ENCODE measurements around the gene CCDC192.

CCDC192 gene

DNA sequence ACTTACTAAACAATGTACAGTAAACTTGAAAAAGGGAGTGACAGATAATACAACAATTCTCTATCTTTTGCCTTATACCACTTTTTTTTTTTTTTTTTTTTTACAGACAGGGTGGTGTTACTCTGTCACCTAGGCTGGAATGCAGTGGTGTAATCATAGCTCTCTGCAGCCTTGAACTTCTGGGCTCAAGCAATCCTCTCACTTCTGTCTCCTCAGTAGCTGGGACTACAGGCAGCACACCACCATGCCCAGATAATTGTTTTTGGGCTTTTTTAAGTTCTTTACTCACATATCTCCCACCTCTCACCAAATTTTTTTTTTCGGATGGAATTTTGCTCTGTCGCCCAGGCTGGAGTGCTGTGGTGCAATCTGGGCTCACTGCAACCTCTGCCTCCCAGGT, 208.4 kb downstream of the CCDC192 start:
- Histone ChIP-seq H3K27me3 (no peaks in the 10 kb centered on the region), H3K4me1 (no peaks in the 10 kb centered on the region), H3K4me3 (ENCODE audit: low read depth, low read length) (no peak overlapping the region), H3K9me3 (no peaks in the 10 kb centered on the region), H3K36me3 (no peaks in the 10 kb centered on the region)
- no peak for DNase-seq
- TF ChIP-seq, protein P1, sequence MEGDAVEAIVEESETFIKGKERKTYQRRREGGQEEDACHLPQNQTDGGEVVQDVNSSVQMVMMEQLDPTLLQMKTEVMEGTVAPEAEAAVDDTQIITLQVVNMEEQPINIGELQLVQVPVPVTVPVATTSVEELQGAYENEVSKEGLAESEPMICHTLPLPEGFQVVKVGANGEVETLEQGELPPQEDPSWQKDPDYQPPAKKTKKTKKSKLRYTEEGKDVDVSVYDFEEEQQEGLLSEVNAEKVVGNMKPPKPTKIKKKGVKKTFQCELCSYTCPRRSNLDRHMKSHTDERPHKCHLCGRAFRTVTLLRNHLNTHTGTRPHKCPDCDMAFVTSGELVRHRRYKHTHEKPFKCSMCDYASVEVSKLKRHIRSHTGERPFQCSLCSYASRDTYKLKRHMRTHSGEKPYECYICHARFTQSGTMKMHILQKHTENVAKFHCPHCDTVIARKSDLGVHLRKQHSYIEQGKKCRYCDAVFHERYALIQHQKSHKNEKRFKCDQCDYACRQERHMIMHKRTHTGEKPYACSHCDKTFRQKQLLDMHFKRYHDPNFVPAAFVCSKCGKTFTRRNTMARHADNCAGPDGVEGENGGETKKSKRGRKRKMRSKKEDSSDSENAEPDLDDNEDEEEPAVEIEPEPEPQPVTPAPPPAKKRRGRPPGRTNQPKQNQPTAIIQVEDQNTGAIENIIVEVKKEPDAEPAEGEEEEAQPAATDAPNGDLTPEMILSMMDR (IDR thresholded peaks at IDR 0.05; ENCODE audit: low read depth, low read length), result no peak

DNA sequence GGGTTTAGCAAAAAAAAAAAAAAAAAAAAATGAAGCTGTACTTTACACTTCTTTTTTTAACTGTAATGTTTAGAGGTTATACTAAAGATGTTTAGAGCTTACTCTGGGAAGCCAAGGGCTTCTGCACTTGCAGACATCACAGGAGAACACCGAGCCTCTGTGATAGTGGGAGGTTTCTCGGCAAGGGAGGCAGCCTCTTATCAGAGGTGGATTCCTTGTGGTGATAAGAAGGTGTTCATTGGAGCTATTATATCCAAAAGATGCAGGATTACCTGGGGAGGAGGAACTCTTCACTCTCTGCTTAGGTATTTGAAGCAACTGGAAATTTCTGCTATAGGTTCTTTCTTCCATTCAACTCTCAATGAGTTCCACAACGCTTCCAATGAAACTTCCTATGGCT, 209.2 kb downstream of the CCDC192 start:
- Histone ChIP-seq H3K27me3 (no peaks in the 10 kb centered on the region), H3K36me3 (no peaks in the 10 kb centered on the region), H3K9me3 (no peaks in the 10 kb centered on the region), H3K4me3 (ENCODE audit: low read depth, low read length) (no peak overlapping the region), H3K4me1 (no peaks in the 10 kb centered on the region)
- no peak for DNase-seq
- TF ChIP-seq, protein P1 (IDR thresholded peaks at IDR 0.05; ENCODE audit: low read depth, low read length), result no peak

DNA sequence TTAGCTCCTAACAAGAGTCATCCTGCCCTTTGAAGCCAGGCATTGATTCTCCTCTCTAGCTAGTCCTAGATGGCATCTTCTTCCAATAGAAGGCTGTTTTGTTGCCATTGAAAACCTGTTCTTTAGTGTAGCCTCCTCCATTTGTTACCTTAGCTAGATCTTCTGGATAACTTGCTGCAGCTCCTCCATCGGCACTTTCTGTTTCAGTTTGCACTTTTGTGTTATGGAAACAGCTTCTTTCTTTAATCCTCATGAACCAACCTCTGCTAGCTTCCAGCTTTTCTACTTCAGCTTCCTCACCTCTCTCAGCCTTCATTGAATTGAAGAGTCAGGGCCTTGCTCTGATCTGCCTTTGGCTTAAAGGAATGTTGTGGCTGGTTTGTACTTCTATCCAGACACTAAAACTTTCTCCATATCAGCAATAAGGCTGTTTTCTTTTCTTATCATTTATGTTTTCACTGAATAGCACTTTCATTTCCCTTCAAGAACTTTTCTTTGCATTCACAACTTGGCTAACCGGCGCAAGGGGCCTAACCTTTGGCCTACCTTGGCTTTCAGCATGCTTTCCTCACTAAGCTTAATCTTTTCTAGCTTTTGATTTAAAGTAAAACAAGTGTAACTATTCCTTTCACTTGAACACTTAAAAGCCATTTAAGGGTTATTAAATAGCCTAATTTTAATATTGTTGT, 213.8 kb downstream of the CCDC192 start:
- TF ChIP-seq, protein P1 (IDR thresholded peaks at IDR 0.05; ENCODE audit: low read depth, low read length), result no peak
- Histone ChIP-seq H3K27me3 (no peaks in the 10 kb centered on the region), H3K4me3 (ENCODE audit: low read depth, low read length) (no peak overlapping the region), H3K36me3 (no peaks in the 10 kb centered on the region), H3K9me3 (no peaks in the 10 kb centered on the region), H3K4me1 (no peaks in the 10 kb centered on the region)
- DNase-seq, result no peak

DNA sequence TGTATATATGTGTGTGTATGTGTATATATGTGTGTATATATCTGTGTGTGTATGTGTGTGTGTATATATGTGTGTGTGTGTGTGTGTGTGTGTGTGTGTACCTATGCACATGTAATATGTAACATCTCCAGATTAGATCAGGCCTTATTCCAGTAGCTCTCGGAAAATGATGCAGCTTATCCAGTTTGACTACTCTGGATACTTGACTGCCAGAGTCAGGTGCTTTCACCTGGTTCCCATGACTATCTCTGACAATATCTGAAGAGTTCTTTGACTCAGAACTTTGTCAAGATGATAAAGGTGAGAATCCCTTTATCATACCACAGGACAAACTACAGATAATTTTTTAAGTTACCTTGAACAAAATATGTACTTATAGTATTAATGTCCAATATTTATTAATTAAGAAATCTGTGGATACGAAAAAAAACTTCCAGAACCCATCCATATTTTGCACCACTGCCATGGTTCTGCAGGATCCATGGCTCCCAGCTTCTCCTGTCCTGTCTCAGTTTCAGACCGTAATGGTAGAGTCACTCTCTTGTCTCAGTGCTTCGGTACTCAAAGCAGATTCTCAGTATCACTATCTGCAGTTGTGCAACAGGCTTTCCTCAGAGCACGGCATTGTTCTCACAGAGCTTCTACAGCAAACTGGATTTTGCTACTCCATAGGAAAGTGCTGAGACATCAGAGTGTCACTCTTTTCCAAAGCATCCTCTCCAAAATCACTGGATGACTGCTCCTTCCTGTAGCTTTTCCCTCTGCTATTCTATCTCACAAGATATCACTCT, 216.0 kb downstream of the CCDC192 start:
- Histone ChIP-seq H3K4me1 (no peaks in the 10 kb centered on the region), H3K9me3 (no peaks in the 10 kb centered on the region), H3K4me3 (ENCODE audit: low read depth, low read length) (no peak overlapping the region), H3K27me3 (no peaks in the 10 kb centered on the region; the same call in 1 of the 2 replicates), H3K36me3 (no peaks in the 10 kb centered on the region)
- DNase-seq, result no peak
- TF ChIP-seq, protein P1 (IDR thresholded peaks at IDR 0.05; ENCODE audit: low read depth, low read length), result no peak

DNA sequence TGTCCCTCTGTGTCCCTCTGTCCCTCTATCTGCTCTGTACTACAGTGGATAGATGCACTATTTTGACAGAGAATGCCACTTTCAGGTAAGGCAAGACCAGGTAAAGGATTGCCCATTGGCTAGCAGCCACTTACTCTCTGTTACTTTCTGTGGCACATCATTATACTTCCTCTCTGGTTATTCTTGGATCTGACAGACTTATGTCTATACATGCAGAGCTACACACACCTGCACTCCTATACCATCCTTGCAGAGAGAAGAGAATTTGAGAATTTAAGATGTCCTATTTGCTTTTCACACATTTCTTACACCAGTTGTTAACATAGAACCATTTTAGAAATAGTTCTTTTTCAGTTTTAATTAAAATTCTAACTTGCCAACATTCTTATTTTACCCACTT, 216.6 kb downstream of the CCDC192 start:
- no peak overlapping the region for H3K4me3 ChIP-seq (ENCODE audit: low read depth, low read length)
- DNase-seq, result no peak
- TF ChIP-seq, protein P1 (IDR thresholded peaks at IDR 0.05; ENCODE audit: low read depth, low read length), result no peak

DNA sequence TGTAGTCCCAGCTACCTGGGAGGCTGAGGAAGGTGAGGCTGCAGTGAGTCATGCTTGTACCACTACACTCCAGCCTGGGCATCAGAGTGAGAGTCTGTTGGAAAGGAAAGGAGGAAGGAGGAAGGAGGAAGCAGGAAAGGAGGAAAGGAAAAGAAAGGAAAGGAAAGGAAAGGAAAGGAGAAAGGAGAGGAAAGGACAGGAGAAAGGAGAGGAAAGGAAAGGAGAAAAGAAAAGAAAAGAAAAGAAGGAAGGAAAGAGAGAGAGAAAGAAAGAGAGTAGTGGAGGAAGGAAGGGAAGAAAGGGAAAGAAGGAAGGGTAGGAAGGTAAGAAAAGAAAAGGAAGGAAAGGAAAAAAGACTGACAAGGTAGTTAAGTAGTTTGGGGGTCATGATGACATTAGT, 217.7 kb downstream of the CCDC192 start:
- DNase-seq, result no peak
- Histone ChIP-seq H3K4me1 (no peaks in the 10 kb centered on the region), H3K36me3 (no peaks in the 10 kb centered on the region), H3K27me3 (no peaks in the 10 kb centered on the region; the same call in 1 of the 2 replicates), H3K9me3 (no peaks in the 10 kb centered on the region), H3K4me3 (ENCODE audit: low read depth, low read length) (no peak overlapping the region)
- TF ChIP-seq, protein P1 (IDR thresholded peaks at IDR 0.05; ENCODE audit: low read depth, low read length), result no peak

More for the DNA sequence above, 216.6 kb downstream of the CCDC192 start:
- Histone ChIP-seq H3K27me3 (no peaks in the 10 kb centered on the region; the same call in 1 of the 2 replicates), H3K4me1 (no peaks in the 10 kb centered on the region), H3K9me3 (no peaks in the 10 kb centered on the region), H3K36me3 (no peaks in the 10 kb centered on the region)

Data from BE2C (cell line).